ENCODE measurements around the gene MMS19. TPM values are rescaled to one million over a fixed set of nuclear protein-coding genes. Genes with fewer than 3 reads are reported as not detected.
"Not testable (repeated sequence)": the region's sequence is repeated elsewhere in the genome, so short reads cannot be mapped to it uniquely, and the experiment has no call there.

The MMS19 gene
- total RNA-seq, 1 experiment from 2014 or later = 63.2 TPM

DNA sequence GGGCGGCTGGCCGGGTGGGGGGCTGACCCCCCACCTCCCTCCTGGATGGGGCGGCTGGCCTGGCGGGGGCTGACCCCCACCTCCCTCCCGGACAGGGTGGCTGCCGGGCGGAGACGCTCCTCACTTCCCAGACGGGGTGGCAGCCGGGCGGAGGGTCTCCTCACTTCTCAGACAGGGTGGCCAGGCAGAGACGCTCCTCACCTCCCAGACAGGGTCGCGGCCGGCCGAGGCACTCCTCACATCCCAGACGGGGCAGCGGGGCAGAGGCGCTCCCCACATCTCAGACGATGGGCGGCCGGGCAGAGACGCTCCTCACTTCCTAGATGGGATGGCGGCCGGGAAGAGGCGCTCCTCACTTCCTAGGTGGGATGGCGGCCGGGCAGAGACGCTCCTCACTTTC is 30.7 kb upstream of the MMS19 start:
- DNase-seq (ENCODE audit: extremely low read depth, low read depth) = not testable (repeated sequence)

GRCh38 chr10:97525683-97526110 is 27.5 kb upstream of the MMS19 start:
- no peak for DNase-seq (ENCODE audit: extremely low read depth, low read depth)

DNA sequence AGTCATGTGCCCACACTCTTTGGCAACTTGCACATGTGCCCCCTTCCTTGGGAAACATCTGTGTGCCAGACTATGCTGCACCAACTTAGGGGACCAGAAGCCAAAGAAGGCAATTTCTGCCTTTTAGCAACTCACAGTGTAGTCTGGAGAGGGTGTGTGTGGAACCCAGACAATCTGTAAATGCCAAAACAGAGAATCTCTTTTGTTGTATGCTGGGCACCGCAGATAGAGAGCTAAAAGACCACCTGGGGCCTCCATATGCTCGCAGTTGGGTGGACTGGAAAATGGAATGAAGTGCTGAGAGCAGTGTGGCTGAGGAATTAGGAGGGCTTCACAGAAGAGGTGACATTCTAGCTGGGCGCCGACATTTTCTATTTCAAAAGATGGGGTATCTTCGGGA is 26.9 kb upstream of the MMS19 start:
- no peak for DNase-seq (ENCODE audit: extremely low read depth, low read depth)

- DNase-seq (ENCODE audit: extremely low read depth, low read depth) = no peak
Measured at GRCh38 chr10:97522937-97523336, 24.7 kb upstream of the MMS19 start.

- DNase-seq (ENCODE audit: extremely low read depth, low read depth) = no peak
Measured at GRCh38 chr10:97522071-97522470, 23.8 kb upstream of the MMS19 start.

GRCh38 chr10:97520978-97521761 is 22.9 kb upstream of the MMS19 start:
- no peak for DNase-seq (ENCODE audit: extremely low read depth, low read depth)

DNA sequence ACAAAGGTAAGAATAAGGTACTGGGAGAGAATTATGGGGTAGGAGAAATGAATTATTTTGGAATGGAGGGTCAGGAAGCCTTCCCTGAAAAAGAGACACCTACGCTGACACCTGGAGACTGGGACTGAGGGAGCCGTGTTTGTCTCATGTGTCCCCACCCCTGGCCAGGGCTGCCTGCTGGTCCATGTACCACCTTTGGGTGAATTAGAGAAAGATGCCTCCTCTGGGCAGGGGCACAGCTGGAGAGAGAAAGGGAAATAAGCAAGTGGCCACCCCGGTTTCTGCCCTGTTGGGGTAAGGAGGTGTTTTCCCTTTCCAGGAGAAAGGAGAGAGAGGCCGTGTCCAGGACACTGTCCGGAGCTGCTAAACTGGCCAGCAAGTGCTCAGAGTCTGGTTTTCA is 22.3 kb upstream of the MMS19 start:
- no peak for DNase-seq (ENCODE audit: extremely low read depth, low read depth)

DNA sequence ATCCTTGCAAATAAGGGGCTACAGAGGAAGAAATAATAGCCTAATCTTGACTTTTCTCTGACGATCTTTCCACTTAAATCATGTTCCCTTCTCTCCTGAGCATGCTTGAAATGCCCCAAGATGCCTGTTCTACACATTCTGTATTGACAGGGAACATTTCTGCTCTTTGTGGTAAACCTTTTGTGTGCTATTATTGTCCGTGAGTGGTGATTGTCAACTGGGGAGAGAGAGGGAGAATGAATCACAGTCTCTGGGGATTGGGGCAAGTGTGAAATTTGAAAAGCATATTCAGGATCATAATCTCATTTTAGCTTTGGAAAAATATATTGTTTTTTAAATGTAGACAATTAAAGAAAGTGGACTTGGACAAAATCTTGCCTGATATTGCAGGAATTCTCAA is 21.1 kb upstream of the MMS19 start:
- no peak for DNase-seq (ENCODE audit: extremely low read depth, low read depth)

- DNase-seq (ENCODE audit: extremely low read depth, low read depth) = no peak
Measured at GRCh38 chr10:97518301-97519043, 20.2 kb upstream of the MMS19 start.

DNA sequence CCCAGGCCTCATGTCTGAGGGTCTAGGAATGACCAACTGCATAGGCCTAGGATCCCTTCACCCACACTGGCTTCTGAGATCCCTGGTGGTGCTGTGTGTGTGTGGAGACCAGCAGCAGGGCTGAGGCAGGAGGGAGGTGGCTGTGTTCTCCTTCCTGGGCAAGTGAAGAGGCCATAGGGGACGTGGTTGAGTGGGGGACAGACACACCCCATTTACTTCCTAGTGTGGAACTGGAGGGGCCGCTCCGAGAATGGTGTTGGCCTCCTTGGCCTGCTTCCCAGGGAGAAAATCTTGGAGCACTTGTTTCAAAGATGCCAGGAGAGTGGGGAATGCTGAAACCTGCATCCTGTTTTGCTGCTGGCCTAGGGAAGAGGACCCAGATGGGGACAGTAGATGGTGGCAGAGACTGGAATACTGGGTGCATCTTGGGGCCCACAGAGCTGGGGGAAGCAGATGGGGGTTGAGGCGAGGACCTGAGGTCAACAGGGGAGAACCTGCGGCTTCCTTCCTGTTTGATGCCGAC is 19.6 kb upstream of the MMS19 start:
- DNase-seq (ENCODE audit: extremely low read depth, low read depth) = no peak

DNA sequence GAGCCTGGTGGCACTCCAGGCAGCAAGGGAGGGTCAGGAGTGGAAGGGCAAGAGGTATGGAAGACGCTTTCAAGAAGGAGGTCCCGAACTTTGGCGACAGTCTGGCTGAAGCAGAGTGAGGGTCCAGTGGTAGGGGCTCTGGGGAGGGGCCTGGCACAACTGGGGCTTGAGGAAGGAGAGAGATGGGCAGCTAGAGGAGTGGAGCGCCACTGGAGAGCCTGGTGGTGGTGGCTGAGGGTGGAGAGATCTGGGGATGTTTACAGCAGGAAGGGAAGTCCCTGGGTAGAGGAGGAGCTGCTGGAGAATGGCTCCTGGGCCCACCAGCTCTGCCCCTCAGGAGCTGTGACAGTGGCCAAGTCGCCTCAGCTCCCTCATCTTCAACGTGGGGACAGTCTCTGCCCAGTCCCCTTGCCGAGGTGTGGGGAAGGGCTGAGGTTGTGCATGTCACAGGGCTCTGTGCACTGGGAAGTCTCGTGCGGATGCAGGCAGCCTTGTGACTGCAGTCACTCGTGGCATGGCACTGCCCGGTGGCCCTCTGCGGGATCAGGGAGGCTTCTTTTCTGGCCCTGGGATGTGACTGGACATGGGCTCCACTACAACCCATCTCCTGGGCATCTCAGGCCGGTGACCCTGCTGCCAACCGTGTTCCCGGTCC is 19.0 kb upstream of the MMS19 start:
- no peak for DNase-seq (ENCODE audit: extremely low read depth, low read depth)

GRCh38 chr10:97515271-97515978 is 17.2 kb upstream of the MMS19 start:
- DNase-seq (ENCODE audit: extremely low read depth, low read depth) = no peak

- no peak for DNase-seq (ENCODE audit: extremely low read depth, low read depth)
Measured at GRCh38 chr10:97514344-97514743, 16.1 kb upstream of the MMS19 start.

DNA sequence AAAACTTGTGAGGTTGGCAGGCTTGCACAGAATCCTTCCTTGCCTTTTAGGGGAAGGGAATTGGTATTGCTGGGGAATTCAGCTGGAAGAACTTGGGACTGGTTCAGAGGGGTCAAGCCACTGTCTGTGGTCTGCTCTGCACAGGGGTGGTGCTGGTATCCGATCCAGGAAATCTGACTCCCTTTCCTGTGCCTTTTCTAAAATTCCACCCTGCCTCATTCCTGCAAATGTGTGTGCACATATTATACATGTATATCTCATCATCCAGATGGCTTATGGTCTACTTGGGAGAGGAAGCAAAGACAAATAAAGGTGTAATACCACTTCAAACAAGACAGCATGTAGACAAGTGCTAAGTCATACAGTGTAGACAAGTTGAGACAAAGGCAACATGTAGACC is 14.8 kb upstream of the MMS19 start:
- no peak for DNase-seq (ENCODE audit: extremely low read depth, low read depth)

- DNase-seq (ENCODE audit: extremely low read depth, low read depth) = no peak
Measured at GRCh38 chr10:97511711-97512440, 13.7 kb upstream of the MMS19 start.

- DNase-seq (ENCODE audit: extremely low read depth, low read depth) = no peak
Measured at GRCh38 chr10:97510686-97511085, 12.5 kb upstream of the MMS19 start.

DNA sequence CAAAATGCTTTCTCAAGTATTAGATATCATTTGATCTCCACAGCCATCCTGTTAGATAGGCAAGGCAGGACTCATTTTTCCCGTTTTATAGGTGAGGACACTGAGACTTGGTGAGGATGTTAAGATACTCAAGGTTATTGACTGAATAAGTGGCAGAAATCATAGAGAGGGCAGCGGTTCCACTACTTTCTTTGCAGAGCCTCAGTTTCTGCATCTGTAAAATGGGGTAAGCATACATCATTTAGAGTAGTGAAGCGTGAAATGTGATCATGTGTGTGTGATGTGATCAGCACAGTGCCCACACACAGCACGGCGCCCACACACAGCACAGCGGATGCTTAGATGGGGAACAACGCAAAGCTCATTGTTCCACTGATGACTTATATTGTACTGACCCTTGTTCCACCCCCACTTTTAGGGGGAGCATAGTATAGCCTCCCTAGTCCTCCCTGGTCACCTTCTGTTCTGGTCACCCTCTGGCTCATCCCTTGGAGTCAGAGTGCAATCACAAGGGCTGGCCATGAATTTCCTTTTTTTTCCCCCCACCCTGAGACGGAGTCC is 11.0 kb upstream of the MMS19 start:
- no peak for DNase-seq (ENCODE audit: extremely low read depth, low read depth)

- DNase-seq (ENCODE audit: extremely low read depth, low read depth) = no peak
Measured at GRCh38 chr10:97508342-97508741, 10.1 kb upstream of the MMS19 start.

- DNase-seq (ENCODE audit: extremely low read depth, low read depth) = no peak
Measured at GRCh38 chr10:97506199-97506991, 8.2 kb upstream of the MMS19 start.
